Activated T-cell treated with anti-CD3 and anti-CD28 coated beads, Interleukin-2, amount 50 U/mL, for 24 hours (primary cell): ENCODE results near the gene RGS3.
A peak's percentile ranks its signal among the peaks of the same experiment; 100 is the strongest.

ENCODE experiments used
- DNase-seq: peaks from one replicate; pipeline ENCODE4 v3.0.0-alpha.2; 2020
- H3K27ac Mint-ChIP-seq: 2 replicates; pipeline ENCODE4 v1.8.0; 2020; ENCODE audit warnings: mild to moderate bottlenecking, mixed read lengths
- H3K27me3 Mint-ChIP-seq: 2 replicates; pipeline ENCODE4 v1.8.0; 2020; ENCODE audit warnings: mixed read lengths
- H3K36me3 Mint-ChIP-seq: 2 replicates; pipeline ENCODE4 v1.8.0; 2020; ENCODE audit warnings: low read depth, mixed read lengths
- H3K4me1 Mint-ChIP-seq: 2 replicates; pipeline ENCODE4 v1.8.0; 2020; ENCODE audit warnings: low read depth, mixed read lengths
- H3K4me3 Mint-ChIP-seq: 2 replicates; pipeline ENCODE4 v1.8.0; 2020; ENCODE audit warnings: mild to moderate bottlenecking, moderate library complexity, mixed read lengths
- H3K9me3 Mint-ChIP-seq: 2 replicates; pipeline ENCODE4 v1.8.0; 2020; ENCODE audit warnings: mixed read lengths

The RGS3 gene

GRCh38 chr9:113582698-113583200 is 119.2 kb downstream of the RGS3 start:
- no peak for DNase-seq
- no peaks in the 10 kb centered on the region for H3K9me3 Mint-ChIP-seq
- H3K27ac Mint-ChIP-seq: peak overlapping the region; percentile 94
- H3K27me3 Mint-ChIP-seq: no peaks in the 10 kb centered on the region
- H3K4me3 Mint-ChIP-seq: peak overlapping the region; percentile 84
- H3K36me3 Mint-ChIP-seq: peaks cover 69% of the 10 kb centered on the region
- peaks cover 88% of the 10 kb centered on the region for H3K4me1 Mint-ChIP-seq

DNA sequence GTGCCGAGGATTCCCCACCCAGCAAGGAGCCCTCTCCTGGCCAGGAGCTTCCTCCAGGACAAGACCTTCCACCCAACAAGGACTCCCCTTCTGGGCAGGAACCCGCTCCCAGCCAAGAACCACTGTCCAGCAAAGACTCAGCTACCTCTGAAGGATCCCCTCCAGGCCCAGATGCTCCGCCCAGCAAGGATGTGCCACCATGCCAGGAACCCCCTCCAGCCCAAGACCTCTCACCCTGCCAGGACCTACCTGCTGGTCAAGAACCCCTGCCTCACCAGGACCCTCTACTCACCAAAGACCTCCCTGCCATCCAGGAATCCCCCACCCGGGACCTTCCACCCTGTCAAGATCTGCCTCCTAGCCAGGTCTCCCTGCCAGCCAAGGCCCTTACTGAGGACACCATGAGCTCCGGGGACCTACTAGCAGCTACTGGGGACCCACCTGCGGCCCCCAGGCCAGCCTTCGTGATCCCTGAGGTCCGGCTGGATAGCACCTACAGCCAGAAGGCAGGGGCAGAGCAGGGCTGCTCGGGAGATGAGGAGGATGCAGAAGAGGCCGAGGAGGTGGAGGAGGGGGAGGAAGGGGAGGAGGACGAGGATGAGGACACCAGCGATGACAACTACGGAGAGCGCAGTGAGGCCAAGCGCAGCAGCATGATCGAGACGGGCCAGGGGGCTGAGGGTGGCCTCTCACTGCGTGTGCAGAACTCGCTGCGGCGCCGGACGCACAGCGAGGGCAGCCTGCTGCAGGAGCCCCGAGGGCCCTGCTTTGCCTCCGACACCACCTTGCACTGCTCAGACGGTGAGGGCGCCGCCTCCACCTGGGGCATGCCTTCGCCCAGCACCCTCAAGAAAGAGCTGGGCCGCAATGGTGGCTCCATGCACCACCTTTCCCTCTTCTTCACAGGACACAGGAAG is 120.2 kb downstream of the RGS3 start:
- peaks cover 81% of the 10 kb centered on the region for H3K4me1 Mint-ChIP-seq
- no peaks in the 10 kb centered on the region for H3K9me3 Mint-ChIP-seq
- H3K27me3 Mint-ChIP-seq: no peaks in the 10 kb centered on the region
- no peak overlapping the region for H3K4me3 Mint-ChIP-seq
- H3K27ac Mint-ChIP-seq: peak overlapping the region; percentile 94
- DNase-seq: no peak
- peaks cover 77% of the 10 kb centered on the region for H3K36me3 Mint-ChIP-seq

DNA sequence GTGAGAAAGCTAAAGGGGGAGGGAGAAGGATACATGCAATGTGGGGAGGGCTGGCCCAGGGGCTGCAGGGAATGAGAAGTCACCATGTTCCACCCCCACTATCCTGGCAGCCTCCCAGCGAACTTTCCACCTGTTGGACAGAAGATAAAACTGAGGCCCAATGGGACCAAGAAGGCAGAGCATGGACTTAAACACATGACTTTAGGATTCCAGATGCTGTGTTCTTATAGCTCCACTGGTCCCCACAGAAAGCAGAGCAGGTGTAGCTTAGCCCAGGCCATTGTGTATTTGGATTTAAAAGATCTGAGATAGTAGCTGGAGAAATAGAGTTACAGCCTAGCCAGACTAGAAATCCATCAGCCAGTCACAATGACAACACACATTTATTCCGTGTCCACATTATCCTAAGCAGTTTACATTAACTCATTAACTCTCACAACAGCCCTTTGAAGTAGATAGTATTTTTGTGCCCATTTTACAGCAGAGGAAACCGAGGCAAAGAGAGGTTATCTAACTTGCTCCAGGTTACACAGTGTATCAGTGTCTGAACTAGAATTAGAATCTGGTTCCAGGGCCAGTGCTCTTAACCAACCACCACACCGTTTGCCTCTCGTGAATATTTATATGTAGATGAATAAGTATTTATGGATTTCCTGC is 121.0 kb downstream of the RGS3 start:
- Mint-ChIP-seq H3K27ac (peak overlapping the region; percentile 79), H3K4me1 (peaks cover 78% of the 10 kb centered on the region), H3K27me3 (no peaks in the 10 kb centered on the region), H3K36me3 (peaks cover 77% of the 10 kb centered on the region), H3K9me3 (no peaks in the 10 kb centered on the region), H3K4me3 (no peak overlapping the region)
- DNase-seq: no peak

GRCh38 chr9:113585085-113585442 is 121.5 kb downstream of the RGS3 start:
- Mint-ChIP-seq H3K27ac (peak overlapping the region; percentile 79), H3K4me1 (peaks cover 77% of the 10 kb centered on the region), H3K9me3 (no peaks in the 10 kb centered on the region), H3K27me3 (no peaks in the 10 kb centered on the region), H3K4me3 (no peak overlapping the region), H3K36me3 (peaks cover 77% of the 10 kb centered on the region)
- DNase-seq: no peak

GRCh38 chr9:113585555-113585954 is 122.0 kb downstream of the RGS3 start:
- no peak overlapping the region for H3K4me3 Mint-ChIP-seq
- no peak for DNase-seq
- H3K9me3 Mint-ChIP-seq: no peaks in the 10 kb centered on the region
- peaks cover 72% of the 10 kb centered on the region for H3K4me1 Mint-ChIP-seq
- H3K27me3 Mint-ChIP-seq: no peaks in the 10 kb centered on the region
- peak overlapping the region; percentile 79 for H3K27ac Mint-ChIP-seq
- peaks cover 76% of the 10 kb centered on the region for H3K36me3 Mint-ChIP-seq

- Mint-ChIP-seq H3K36me3 (peaks cover 75% of the 10 kb centered on the region), H3K4me1 (peaks cover 60% of the 10 kb centered on the region), H3K4me3 (no peak overlapping the region), H3K27me3 (no peaks in the 10 kb centered on the region), H3K27ac (peak overlapping the region; percentile 47), H3K9me3 (no peaks in the 10 kb centered on the region)
- no peak for DNase-seq
Measured at GRCh38 chr9:113587471-113588031, 124.0 kb downstream of the RGS3 start.

GRCh38 chr9:113588242-113588810 is 124.8 kb downstream of the RGS3 start:
- H3K4me1 Mint-ChIP-seq: peaks cover 60% of the 10 kb centered on the region
- no peak overlapping the region for H3K27ac Mint-ChIP-seq
- no peaks in the 10 kb centered on the region for H3K27me3 Mint-ChIP-seq
- no peak for DNase-seq
- peaks cover 75% of the 10 kb centered on the region for H3K36me3 Mint-ChIP-seq
- no peak overlapping the region for H3K4me3 Mint-ChIP-seq
- H3K9me3 Mint-ChIP-seq: no peaks in the 10 kb centered on the region

GRCh38 chr9:113588936-113589335 is 125.4 kb downstream of the RGS3 start:
- H3K4me3 Mint-ChIP-seq: no peak overlapping the region
- H3K27ac Mint-ChIP-seq: no peak overlapping the region
- H3K27me3 Mint-ChIP-seq: no peaks in the 10 kb centered on the region
- no peaks in the 10 kb centered on the region for H3K9me3 Mint-ChIP-seq
- H3K4me1 Mint-ChIP-seq: peaks cover 62% of the 10 kb centered on the region
- peaks cover 72% of the 10 kb centered on the region for H3K36me3 Mint-ChIP-seq
- no peak for DNase-seq

DNA sequence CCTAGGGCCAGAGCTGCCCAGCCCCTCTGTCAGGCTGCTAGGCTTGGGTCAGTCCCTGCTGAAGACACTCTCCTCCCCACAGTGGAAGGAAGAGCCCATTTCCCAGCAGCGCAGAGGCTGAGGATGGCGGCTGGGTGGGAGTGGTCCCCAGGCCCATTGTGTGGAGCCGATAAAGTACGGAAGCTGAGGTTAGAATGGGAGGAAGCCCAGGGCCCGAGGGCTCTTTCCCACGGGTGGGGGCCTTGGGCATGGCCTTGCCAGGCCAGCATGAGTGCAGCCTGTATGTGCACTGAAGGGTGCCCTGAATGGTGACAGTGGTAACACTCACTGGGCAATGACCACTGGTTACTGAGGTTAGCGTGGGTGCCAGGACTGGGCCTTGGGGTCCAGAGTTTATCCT is 125.9 kb downstream of the RGS3 start:
- peak overlapping the region; percentile 38 for H3K27ac Mint-ChIP-seq
- no peak overlapping the region for H3K4me3 Mint-ChIP-seq
- peaks cover 72% of the 10 kb centered on the region for H3K36me3 Mint-ChIP-seq
- no peaks in the 10 kb centered on the region for H3K27me3 Mint-ChIP-seq
- no peaks in the 10 kb centered on the region for H3K9me3 Mint-ChIP-seq
- DNase-seq: no peak
- peaks cover 58% of the 10 kb centered on the region for H3K4me1 Mint-ChIP-seq

DNA sequence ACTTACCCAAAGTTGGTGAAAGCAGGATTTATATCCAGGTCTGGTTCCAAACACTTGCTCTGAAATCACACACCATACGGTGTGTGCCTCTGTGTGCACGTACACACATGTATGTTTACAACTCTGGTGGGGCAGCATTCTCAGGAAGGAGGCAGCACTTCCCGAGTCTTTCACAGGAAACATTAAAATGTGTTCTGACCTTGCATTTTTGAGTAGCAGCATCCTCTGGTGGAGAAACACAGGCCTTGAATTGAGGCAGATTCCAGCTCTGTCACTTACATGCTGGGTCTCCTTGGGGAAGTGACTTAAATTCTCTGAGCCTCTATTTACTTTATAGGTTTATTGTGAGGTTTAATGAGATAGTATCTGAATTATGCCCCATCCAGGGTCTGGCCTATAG is 126.4 kb downstream of the RGS3 start:
- Mint-ChIP-seq H3K4me1 (peaks cover 54% of the 10 kb centered on the region), H3K27me3 (no peaks in the 10 kb centered on the region), H3K4me3 (no peak overlapping the region), H3K27ac (peak overlapping the region; percentile 38), H3K36me3 (peaks cover 72% of the 10 kb centered on the region), H3K9me3 (no peaks in the 10 kb centered on the region)
- no peak for DNase-seq

DNA sequence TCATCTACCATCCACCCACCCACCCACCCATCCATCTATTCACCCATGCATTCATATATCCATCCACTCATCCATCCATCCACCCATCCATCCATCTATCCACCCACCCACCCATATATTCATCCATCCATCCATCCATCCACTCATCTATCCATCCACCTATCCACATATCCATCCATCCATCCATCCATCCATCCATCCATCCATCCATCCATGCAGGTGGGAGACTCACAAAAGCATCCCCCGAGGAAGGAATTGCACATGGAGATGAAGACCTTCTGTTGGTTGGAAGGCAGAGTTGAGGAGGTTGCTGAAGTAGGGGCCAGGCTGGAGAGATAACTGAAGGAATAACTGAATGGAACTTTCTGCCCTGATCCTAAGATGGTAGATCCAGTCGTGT is 126.9 kb downstream of the RGS3 start:
- no peaks in the 10 kb centered on the region for H3K9me3 Mint-ChIP-seq
- no peak for DNase-seq
- H3K36me3 Mint-ChIP-seq: peaks cover 72% of the 10 kb centered on the region
- H3K27ac Mint-ChIP-seq: no peak overlapping the region
- H3K27me3 Mint-ChIP-seq: no peaks in the 10 kb centered on the region
- no peak overlapping the region for H3K4me3 Mint-ChIP-seq
- peaks cover 49% of the 10 kb centered on the region for H3K4me1 Mint-ChIP-seq

DNA sequence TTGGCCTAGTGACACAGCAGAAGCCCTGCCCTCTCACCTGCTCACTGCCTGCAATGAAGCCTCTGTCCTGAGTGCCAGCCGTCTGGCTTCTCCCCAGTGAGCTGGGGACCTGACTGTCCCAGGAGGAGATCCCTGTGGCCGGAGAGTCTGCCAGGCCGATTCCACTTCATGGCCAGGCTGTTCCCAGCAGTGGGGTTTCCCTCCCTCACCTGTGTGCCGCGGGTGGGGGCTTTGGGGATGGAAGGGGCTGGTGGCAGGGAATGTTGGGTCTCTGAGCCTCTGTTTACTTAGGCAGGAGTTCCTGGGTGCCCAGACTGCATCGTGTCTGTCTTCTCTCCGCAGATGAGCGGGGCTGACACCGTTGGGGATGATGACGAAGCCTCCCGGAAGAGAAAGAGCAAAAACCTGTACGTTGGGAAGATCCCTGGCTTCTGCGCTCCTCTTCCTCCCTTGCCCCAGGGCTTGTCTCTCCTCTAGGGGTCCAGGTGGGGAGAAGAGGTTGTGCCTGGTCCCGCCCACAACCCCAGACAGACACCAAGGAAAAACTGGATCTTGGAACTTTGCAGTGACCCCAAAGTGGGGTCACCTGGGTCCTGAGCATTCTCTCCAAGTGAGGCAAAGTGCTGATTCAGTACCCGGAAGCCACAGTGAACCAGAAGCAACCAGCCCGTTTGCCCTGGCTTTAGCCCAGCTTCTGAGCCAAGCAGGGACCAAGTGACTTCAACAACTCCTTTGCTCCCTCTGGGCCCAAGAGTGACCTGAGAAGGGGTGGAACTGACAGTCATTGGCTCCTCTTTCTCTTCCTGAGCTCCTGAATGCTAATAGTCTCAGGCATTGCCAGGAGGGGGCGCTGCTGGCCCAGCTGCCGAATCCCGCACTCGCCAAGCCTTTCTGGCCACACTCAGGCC is 127.7 kb downstream of the RGS3 start:
- Mint-ChIP-seq H3K4me3 (no peak overlapping the region), H3K27me3 (no peaks in the 10 kb centered on the region), H3K27ac (peak overlapping the region; percentile 44), H3K9me3 (no peaks in the 10 kb centered on the region), H3K36me3 (peaks cover 72% of the 10 kb centered on the region), H3K4me1 (peaks cover 42% of the 10 kb centered on the region)
- DNase-seq: peak; percentile 76

DNA sequence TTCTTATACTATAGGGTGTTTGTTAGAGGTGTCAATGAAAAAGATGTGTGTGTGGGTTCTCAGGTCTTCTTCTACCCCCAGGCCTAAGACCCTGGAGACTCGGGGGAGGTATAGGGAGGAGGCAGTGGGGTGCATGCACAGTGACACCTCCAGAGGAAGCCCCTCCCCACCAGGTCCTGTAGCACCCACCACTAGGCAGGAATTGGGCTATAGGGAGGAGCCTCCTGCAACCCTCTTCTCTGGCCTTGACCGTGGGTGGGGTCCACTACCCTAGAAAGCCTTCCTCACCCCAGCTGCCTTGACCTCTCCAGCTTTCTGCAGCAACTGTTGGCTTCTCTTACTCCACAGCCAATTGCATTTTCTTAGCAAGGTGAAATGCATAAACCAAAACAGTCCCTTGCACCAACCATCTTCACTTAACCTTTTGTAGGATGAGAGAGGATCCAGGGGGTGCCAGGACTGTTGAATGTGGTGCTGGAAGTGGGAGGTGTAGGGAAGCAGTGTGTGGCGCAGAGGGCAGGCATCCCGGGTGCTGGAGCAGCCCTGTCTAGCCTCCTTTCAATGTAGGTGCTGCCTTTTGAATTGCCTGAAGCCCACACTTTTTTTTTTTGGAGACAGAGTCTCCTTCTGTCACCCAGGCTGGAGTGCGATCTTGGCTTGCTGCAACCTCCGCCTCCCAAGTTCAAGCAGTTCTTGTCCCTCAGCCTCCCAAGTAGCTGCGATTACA is 128.5 kb downstream of the RGS3 start:
- H3K27me3 Mint-ChIP-seq: no peaks in the 10 kb centered on the region
- DNase-seq: no peak
- peaks cover 35% of the 10 kb centered on the region for H3K4me1 Mint-ChIP-seq
- H3K4me3 Mint-ChIP-seq: no peak overlapping the region
- peak overlapping the region; percentile 73 for H3K27ac Mint-ChIP-seq
- no peaks in the 10 kb centered on the region for H3K9me3 Mint-ChIP-seq
- peaks cover 72% of the 10 kb centered on the region for H3K36me3 Mint-ChIP-seq
